Activated T-helper 1 cell treated with anti-CD3 and anti-CD28 coated beads, Interleukin-12 subunit alpha, Interleukin-12 subunit beta, Interleukin-2, Interleukin-4 antibody, amounts not matched to agents 30 ng/mL and 10 ng/mL and 1 ng/mL, durations not matched to agents 14 hours and 24 hours and 36 hours (primary cell): ENCODE results near the gene PARD6G. TPM values are rescaled to one million over a fixed set of nuclear protein-coding genes. Genes with fewer than 3 reads are reported as not detected.
"Not testable (repeated sequence)": the region's sequence is repeated elsewhere in the genome, so short reads cannot be mapped to it uniquely, and the experiment has no call there.

Source experiments
- DNase-seq: peaks from one replicate; pipeline ENCODE4 v3.0.0; 2021; ENCODE audit warnings: low spot score
- H3K27ac Mint-ChIP-seq: one replicate; pipeline ENCODE4 v1.8.0; 2021; ENCODE audit warnings: mild to moderate bottlenecking, mixed read lengths
- H3K27me3 Mint-ChIP-seq: one replicate; pipeline ENCODE4 v1.8.0; 2022; ENCODE audit warnings: mild to moderate bottlenecking, moderate library complexity, mixed read lengths; ENCODE audit not compliant: insufficient read depth
- H3K36me3 Mint-ChIP-seq: one replicate; pipeline ENCODE4 v1.8.0; 2021; ENCODE audit warnings: low read depth, mixed read lengths
- H3K4me1 Mint-ChIP-seq: one replicate; pipeline ENCODE4 v1.8.0; 2021; ENCODE audit warnings: low read depth, mixed read lengths
- H3K4me3 Mint-ChIP-seq: one replicate; pipeline ENCODE4 v1.8.0; 2021; ENCODE audit warnings: mild to moderate bottlenecking, moderate library complexity, mixed read lengths
- H3K9me3 Mint-ChIP-seq: one replicate; pipeline ENCODE4 v1.8.0; 2021; ENCODE audit warnings: mixed read lengths
- intact Hi-C: fragments of 100-400 bp; cut with micrococcal nuclease; formaldehyde crosslinking; loops from one replicate; pipeline ENCODE4 v1.15.1; 2024
- total RNA-seq: library from RNA; stranded (reverse); gene quantifications from 2 replicates; pipeline ENCODE4 v1.2.3, GENCODE V29; 2022

Gene PARD6G
- total RNA-seq, 1 donor from 2014 or later = 0.10 TPM

DNA sequence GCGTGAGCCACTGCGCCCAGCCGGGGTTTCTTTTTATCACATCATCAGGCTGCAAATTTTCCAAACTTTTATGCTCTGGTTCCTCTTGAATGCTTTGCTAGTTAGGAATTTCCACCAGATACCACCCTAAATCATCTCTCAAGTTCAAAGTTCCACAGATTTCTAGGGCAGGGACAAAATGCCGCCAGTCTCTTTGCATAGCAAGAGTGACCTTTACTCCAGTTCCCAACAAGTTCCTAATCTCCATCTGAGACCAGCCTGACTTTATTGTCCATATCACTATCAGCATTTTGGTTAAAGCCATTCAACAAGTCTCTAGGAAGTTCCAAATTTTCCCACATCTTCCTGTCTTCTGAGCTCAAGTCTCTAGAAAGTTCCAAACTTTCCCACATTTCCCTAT is 27.8 kb downstream of the PARD6G start:
- H3K4me1 Mint-ChIP-seq, H3K36me3 Mint-ChIP-seq, H3K9me3 Mint-ChIP-seq, H3K4me3 Mint-ChIP-seq, DNase-seq, H3K27ac Mint-ChIP-seq, H3K27me3 Mint-ChIP-seq, intact Hi-C loops: not testable (repeated sequence)

DNA sequence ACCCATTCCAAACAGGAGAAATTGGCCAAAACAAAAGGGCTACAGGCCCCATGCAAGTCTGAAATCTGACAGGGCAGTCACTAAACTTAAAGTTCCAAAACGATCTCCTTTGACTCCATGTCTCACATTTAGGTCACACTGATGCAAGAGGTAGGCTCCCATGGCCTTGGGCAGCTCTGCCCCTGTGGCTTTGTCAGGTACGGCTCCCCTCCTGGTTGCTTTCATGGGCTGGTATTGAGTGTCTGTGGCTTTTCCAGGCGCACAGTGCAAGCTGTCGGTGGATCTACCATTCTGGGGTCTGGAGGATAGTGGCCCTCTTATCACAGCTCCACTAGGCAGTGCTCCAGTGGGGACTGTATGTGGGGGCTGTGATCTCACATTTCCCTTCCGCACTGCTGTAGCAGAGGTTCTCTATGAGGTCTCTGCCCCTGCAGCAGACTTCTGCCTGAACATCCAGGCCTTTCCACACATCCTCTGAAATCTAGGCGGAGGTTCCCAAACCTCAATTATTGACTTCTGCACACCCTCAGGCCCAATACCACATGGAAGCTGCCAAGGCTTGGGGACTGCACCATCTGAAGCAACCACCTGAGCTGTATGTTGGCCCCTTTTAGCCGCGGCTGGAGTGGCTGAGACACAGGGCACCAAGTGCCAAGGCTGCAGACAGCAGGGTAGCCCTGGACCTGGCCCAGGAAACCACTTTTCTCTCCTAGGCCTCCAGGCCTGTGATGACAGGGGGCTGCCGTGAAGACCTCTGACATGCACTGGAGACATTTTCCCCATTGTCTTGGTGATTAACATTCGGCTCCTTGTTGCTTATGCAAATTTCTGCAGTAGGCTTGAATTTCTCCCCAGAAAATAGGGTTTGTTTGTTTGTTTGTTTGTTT is 28.7 kb downstream of the PARD6G start:
- Mint-ChIP-seq H3K27me3 (peaks cover 7% of the 10 kb centered on the region), H3K36me3 (no peaks in the 10 kb centered on the region), H3K4me1 (no peaks in the 10 kb centered on the region), H3K4me3 (no peak overlapping the region), H3K27ac (no peak overlapping the region), H3K9me3 (peaks cover 3% of the 10 kb centered on the region)
- intact Hi-C loops = no loop called here
- no peak for DNase-seq

DNA sequence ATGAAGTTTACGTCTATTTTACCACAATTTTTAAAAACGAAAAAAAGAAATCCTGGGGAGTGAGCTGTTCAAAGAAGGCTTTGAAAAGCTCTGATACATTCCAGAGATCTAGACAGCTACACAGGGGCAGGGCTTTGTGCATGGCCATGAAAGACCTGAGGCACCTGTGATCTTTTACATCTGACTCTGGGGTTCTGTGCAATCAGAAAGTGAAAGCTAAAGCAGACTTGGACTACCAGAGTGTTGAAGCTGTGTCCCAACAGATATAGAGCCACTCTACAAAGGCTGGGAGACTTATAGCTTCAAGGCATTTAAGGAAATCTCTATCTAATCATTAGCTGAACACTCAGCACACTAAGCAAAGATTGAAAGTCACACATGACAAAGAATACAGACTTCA is 34.1 kb downstream of the PARD6G start:
- Mint-ChIP-seq H3K4me1 (no peaks in the 10 kb centered on the region), H3K4me3 (no peak overlapping the region), H3K27me3 (peaks cover 5% of the 10 kb centered on the region), H3K9me3 (no peaks in the 10 kb centered on the region), H3K27ac (no peak overlapping the region), H3K36me3 (no peaks in the 10 kb centered on the region)
- DNase-seq = no peak
- intact Hi-C loops = no loop called here

DNA sequence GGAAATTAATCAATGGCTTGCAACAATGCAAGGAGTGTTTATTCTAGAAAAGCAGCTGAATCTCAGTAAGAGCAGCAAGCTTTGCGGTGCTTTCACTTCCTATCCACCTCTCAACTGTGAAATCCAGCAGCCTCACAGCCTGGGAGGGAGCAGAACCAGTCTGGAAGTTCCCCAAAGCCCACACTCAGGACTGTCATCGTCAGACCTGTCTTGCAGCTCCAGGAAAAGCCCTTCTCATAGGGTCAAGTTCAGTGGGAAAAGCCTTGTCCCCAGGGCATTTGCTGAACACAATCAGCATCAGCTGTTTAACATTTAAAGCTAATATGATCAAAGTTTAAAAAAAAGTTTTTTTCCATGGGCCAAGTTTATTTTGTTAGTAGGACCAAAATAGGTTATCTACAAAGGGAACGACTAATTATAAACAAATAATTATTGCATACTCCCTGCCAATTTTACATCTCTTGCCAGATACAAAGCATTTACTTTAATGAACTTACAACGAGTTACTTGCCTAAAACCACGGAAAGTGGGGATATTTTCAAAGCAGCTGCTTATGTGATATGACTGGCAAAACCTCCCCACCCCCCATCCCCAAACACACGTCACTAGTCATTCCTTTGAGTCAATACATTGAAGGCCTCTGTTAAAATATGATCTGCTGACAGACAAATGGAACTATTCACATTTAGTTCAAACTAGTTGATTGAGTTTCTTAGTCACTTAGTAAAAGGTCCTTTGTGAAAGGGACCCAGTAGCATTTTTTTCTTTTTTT is 36.8 kb downstream of the PARD6G start:
- no peak for DNase-seq
- peaks cover 5% of the 10 kb centered on the region for H3K27me3 Mint-ChIP-seq
- no peak overlapping the region for H3K27ac Mint-ChIP-seq
- no peaks in the 10 kb centered on the region for H3K9me3 Mint-ChIP-seq
- no peak overlapping the region for H3K4me3 Mint-ChIP-seq
- H3K36me3 Mint-ChIP-seq = no peaks in the 10 kb centered on the region
- H3K4me1 Mint-ChIP-seq = no peaks in the 10 kb centered on the region
- intact Hi-C loops = no loop called here

DNA sequence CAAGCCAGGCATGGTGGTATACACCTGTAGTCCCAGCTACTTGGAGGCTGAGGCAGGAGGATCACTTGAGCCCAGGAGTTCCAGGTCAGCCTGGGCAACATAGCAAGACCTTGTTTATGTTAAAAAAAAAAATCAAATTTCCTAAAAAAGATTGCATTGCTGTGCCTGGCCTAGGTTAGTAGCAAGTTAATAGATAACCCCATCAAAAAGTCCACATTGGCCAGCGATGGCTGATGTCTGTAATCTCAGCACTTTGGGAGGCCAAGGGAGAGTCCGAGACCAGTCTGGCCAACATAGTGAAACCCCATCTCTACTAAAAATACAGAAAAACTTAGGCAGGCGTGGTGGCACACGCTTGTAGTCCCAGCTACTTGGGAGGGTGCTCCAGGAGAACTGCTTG is 38.7 kb downstream of the PARD6G start:
- peaks cover 10% of the 10 kb centered on the region for H3K27me3 Mint-ChIP-seq
- intact Hi-C loops = no loop called here

DNA sequence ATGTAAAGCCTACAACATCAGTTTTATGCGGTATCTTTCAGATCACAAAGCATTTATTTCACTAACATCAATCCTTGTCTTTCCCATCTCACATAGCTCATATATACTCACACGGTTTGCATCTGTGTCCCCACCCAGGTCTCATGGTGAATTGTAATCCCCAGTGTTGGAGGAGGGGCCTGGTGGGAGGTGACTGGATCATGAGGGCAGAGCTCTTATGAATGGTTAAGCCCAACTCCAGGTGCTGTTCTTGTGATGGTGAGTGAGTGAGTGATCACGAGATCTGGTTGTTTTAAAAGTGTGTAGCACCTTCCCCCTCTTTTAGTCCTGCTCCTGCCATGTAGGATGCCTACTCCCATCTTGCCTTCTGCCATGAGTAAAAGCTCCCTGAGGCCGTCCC is 42.0 kb downstream of the PARD6G start:
- H3K4me1 Mint-ChIP-seq = peaks cover 8% of the 10 kb centered on the region
- no peak overlapping the region for H3K4me3 Mint-ChIP-seq
- H3K9me3 Mint-ChIP-seq = no peaks in the 10 kb centered on the region
- DNase-seq = no peak
- no peaks in the 10 kb centered on the region for H3K36me3 Mint-ChIP-seq
- H3K27me3 Mint-ChIP-seq = peaks cover 12% of the 10 kb centered on the region
- no peak overlapping the region for H3K27ac Mint-ChIP-seq
- intact Hi-C loops = no loop called here

More for the DNA sequence above, 38.7 kb downstream of the PARD6G start:
- Mint-ChIP-seq H3K4me3 (no peak overlapping the region), H3K36me3 (no peaks in the 10 kb centered on the region), H3K4me1 (no peaks in the 10 kb centered on the region), H3K9me3 (no peaks in the 10 kb centered on the region), H3K27ac (no peak overlapping the region)
- DNase-seq = no peak

DNA sequence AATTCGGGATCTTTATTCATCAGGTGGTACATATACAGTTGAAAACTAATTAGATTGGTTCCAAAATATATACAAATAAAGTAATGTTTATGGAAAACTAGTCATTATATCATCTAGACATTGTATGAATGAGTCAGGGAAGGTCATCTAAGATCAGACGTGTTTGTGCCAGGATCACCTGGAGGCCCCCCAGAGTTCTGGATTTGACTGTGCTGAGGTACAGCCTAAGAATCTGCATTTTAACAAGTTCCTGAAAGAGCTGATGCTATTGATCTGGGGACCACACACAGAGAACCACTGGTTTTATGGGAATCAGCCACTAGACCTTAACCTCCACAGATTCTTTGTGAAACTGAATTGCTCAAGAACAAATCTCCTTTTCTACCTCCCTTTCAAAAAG is 43.2 kb downstream of the PARD6G start:
- H3K9me3 Mint-ChIP-seq = no peaks in the 10 kb centered on the region

DNA sequence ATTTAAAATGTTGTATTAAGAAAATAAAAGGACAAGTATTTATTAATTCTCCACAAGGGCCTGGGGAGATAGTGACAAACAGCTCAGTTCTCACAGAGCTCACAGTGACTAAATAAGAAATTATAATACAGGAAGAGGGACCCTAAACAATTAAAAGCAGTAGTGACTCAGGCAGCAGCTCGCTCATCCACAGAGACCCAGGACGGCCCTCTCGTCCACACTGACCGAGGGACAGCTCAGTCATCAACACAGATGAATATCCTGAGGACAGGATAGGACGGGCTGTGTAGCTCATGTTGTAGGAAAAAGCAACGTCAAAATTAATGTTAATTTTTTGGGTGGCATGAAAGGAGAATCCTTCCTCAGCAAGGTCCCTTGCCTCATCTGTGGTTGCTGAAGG is 44.1 kb downstream of the PARD6G start:
- no peaks in the 10 kb centered on the region for H3K9me3 Mint-ChIP-seq
- DNase-seq = no peak
- intact Hi-C loops = loop anchor here (2.0 kb wide), 1 partner anchor 680 kb away; no protein-coding TSS in a partner anchor
- H3K27me3 Mint-ChIP-seq = peaks cover 14% of the 10 kb centered on the region
- no peaks in the 10 kb centered on the region for H3K36me3 Mint-ChIP-seq
- no peak overlapping the region for H3K27ac Mint-ChIP-seq
- peaks cover 8% of the 10 kb centered on the region for H3K4me1 Mint-ChIP-seq
- H3K4me3 Mint-ChIP-seq = no peak overlapping the region

More for the DNA sequence above, 43.2 kb downstream of the PARD6G start:
- Mint-ChIP-seq H3K4me1 (peaks cover 8% of the 10 kb centered on the region), H3K4me3 (no peak overlapping the region), H3K27ac (no peak overlapping the region), H3K27me3 (peaks cover 14% of the 10 kb centered on the region), H3K36me3 (no peaks in the 10 kb centered on the region)
- no peak for DNase-seq
- intact Hi-C loops = no loop called here

DNA sequence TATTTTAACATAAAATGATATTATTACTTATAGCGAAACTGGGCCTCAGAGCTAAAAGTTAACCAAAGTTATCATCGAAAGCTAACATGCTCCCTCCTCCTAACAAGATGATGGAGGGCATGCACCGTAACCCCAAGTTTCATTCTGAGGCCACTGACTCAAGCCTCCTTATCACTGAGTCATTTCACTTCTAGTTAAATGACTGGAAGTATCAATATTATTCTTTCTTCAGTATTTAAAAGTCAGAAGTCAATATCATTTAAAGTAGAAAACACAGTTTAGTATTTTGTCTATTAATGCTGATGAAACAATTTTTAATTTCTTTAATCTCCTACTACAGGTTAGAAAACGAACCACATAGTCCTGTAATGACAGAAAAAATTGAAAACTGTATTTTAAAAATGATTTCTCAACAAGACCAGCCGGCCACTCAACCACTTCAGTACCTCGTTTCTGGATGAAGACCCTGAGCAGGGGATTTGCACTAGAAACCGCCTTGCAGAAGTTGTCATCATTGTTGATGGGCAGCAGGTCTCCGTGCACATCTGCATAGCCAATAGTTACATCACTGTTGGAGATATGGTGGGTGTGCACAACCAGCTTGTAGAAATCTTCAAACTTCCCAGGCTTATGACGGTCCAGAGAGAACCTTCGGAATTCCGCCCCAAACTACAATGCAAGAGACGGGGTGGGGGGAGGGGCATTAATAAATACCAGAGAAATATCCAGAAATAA is 44.9 kb downstream of the PARD6G start:
- Mint-ChIP-seq H3K27ac (no peak overlapping the region), H3K36me3 (no peaks in the 10 kb centered on the region), H3K9me3 (no peaks in the 10 kb centered on the region), H3K27me3 (peaks cover 20% of the 10 kb centered on the region), H3K4me1 (peaks cover 8% of the 10 kb centered on the region), H3K4me3 (no peak overlapping the region)
- DNase-seq = no peak
- intact Hi-C loops = loop anchor here (2.0 kb wide), 1 partner anchor 680 kb away; no protein-coding TSS in a partner anchor

DNA sequence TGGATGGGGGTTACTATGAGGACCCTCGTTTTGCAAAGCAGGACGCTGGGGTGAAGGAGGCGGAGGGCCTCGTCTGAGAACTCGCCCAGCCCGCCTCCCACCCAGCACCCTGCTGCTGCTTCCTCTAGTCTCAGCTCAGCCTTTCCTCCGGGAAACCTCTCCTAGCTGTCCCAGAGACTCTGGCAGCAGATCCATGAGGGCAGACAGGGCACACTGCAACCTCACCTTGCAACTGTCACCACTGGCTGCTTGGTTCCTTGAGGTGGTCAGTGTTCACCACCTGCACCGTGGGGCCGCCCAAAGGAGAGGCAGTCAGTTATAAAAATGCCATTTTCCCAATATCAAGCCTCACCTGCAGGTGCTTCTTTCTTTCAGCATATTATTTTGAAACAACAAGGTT is 45.6 kb downstream of the PARD6G start:
- no peak for DNase-seq
- Mint-ChIP-seq H3K4me1 (peaks cover 8% of the 10 kb centered on the region), H3K9me3 (no peaks in the 10 kb centered on the region), H3K4me3 (no peak overlapping the region), H3K36me3 (no peaks in the 10 kb centered on the region), H3K27ac (no peak overlapping the region), H3K27me3 (peaks cover 26% of the 10 kb centered on the region)
- intact Hi-C loops = loop anchor here (2.0 kb wide), 1 partner anchor 679 kb away; no protein-coding TSS in a partner anchor

DNA sequence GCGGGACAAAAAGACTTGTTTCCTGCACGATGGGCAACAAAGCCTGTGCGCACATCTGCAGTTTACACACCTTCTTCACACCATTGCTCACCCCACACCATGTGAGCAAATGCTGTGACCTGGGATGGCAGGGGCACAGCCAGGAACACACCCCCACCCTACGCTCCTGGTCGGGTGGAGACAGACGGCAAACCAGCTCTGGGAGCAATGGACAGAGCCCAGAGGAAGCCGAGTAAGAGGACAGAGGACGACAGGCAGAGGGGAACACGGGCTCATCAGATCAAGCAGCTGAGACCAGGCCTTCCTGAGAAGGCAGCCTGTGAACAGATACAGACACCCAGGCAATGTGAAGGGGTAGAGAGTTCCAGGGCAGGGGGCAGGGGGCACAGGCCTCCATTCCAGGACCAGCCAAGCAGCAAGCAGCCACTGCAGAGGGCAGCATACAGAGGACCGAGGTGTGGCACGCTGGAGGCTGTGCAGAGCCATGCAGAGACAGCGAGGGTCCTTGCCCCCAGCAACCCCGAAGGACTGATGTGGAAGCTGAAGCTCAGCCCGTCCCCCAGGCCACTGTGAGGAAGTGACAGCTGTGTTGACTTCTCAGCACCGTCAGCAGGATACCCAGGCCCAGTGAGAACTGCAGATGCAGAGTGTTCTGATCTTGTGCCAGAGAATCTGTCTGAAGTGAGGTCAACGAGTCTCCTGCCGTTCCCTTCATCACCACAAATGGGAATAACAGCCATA is 46.2 kb downstream of the PARD6G start:
- Mint-ChIP-seq H3K27me3 (peaks cover 26% of the 10 kb centered on the region), H3K4me1 (peaks cover 8% of the 10 kb centered on the region), H3K9me3 (no peaks in the 10 kb centered on the region), H3K4me3 (no peak overlapping the region), H3K36me3 (no peaks in the 10 kb centered on the region), H3K27ac (no peak overlapping the region)
- intact Hi-C loops = no loop called here
- DNase-seq = no peak

DNA sequence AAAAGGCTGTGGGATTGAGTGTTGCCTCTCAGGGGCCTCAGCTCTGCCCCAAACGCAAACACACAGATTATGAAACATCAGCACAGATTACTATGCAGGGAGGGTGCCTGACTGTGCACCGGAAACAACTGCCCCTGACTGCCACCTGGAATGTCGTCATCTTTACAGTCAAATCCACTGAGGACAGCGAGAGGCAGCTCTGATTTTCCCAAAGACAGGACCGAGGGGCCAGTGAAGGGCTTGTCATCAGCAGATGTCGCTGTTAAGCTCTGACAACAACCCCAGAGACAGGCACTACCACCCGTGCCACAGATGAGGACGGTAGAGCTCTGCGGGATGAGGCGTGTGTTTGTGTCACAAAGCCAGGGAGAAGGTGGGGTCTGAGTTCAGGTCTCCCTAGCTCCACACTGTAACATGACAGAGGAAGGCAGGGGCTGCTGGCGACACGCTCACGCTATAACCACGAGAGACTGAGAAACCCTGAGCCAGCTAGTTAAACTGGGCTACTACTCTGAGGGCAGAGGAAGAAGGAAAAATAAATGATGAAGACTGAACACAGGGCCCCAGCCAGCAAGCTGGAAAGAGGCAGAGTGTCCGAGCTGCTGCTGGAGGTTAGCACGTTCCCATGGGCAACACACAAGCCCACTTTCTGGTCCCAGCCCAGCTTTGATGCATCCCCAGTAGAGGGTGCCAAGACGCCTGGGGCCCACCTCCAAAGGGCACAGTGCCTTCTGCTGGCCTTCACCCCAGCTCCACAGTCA is 47.0 kb downstream of the PARD6G start:
- Mint-ChIP-seq H3K36me3 (no peaks in the 10 kb centered on the region), H3K27me3 (peaks cover 23% of the 10 kb centered on the region), H3K9me3 (no peaks in the 10 kb centered on the region), H3K4me3 (no peak overlapping the region), H3K4me1 (peaks cover 8% of the 10 kb centered on the region), H3K27ac (no peak overlapping the region)
- DNase-seq = no peak
- intact Hi-C loops = no loop called here
